RKO (cell line): ENCODE results near the gene HOXA3.
A peak's percentile ranks its signal among the peaks of the same experiment; 100 is the strongest.

Experiments used
- DNase-seq: peaks from one replicate; pipeline ENCODE4 v3.0.0-alpha.2; 2016; ENCODE audit warnings: low spot score

Gene HOXA3

DNA sequence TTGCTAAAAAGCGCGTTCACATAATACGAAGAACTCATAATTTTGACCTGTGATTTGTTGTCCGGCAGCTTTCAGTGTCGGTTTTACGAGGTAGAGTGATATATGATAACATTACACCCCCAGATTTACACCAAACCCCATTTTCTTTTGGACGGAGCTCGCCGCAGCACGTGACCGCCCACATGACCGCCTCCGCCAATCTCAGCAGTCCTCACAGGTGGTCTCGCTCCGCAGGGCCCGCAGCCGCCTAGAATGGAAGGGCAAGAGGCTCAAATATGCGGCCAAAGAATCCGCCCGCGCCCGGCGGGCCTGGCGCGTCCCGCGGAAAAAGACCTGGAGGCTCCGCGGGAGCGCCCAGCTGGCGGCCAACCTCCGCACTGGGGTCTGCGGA, 4.1 kb upstream of the HOXA3 start, which contains the start of gene HOXA7:
Gene HOXA7 (minus strand): TSS at position 168 of the 391 bp plus-strand sequence. CDS start 130 bp downstream, at position 38.
- DNase-seq, result peak; percentile 91

DNA sequence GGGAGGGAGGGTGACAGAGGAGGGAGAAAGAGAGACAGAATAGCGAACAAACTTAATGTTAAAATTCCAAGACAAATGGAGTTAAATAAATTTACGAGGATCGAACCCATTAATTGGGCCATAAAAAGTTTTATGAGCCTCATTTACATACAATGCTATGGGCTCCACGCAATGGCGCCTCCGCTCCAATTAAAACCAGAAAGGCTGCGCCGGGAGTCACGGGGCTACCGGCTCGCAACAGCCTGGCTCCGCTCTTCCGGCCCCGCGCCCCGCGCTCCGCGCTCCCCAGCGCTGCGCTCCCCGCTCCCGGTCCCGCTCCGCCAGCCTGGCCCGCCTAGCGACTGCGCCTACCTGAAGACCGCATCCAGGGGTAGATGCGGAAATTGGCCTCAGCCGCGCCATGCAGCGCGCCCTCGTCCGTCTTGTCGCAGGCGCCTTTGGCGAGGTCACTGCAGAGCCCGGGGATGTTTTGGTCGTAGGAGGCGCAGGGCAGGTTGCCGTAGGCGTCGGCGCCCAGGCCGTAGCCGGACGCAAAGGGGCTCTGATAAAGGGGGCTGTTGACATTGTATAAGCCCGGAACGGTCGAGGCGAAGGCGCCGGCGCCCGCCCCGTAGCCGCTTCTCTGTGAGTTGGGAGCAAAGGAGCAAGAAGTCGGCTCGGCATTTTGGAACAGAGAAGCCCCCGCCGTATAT, 3.6 kb upstream of the HOXA3 start:
- peak; percentile 55 for DNase-seq

DNA sequence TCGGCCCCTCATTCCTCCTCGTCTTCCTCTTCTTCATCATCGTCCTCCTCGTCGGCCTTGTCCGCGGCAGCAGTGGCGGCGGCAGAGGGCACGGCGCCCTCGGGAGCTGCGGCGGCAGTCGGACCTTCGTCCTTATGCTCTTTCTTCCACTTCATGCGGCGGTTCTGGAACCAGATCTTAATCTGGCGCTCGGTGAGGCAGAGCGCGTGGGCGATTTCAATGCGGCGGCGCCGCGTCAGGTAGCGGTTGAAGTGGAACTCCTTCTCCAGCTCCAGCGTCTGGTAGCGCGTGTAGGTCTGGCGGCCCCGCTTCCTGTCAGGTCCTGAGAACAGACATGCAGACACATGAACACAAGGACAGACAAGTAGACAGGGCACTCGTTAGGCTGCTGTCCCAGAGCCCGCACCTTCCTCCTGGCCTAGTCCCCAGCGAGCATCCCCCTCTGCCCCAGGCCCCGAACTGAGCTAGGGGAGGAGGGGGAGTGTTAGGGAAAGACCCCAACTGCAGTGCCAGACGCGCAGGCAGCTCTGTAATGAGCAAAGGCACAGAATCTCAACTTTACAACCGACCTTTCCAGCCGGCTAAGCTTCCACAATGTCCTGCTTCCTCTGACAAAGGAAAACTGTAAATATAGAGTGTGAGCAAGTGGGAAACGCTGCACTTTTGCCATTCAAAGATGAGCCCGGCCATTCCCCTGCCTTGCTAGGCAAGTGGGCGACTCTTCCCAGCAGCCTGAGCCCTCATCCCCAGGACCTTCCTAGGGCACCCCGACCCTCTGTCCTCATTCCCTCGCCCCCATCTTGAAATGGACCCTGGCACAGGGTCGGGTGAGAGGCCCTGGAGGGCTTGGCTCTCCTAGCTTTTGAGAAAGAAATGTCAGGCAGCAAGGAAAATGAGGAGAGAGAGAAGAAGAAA, 2.8 kb upstream of the HOXA3 start:
- DNase-seq, result peak; percentile 73

DNA sequence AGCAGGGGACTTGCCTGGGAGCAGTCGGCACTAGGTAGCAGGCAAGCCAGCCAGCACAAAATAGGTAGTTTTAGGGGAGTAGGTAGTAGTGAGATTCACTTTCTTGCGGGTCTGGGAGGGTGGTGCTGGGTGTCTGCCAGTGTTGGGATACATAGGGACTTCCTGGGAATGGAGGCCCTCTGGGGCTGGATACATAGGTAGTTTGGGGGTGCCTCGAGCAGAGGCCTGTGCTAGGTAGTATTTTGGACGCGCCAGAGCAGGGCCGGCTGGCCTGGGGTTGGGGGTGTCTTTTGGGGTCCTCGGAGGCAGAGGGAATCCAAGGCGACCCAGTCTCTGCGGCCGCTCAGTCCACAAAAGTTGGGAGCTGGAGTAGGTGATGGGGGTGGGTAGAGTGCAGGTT, 2.0 kb upstream of the HOXA3 start:
- DNase-seq, result no peak

DNA sequence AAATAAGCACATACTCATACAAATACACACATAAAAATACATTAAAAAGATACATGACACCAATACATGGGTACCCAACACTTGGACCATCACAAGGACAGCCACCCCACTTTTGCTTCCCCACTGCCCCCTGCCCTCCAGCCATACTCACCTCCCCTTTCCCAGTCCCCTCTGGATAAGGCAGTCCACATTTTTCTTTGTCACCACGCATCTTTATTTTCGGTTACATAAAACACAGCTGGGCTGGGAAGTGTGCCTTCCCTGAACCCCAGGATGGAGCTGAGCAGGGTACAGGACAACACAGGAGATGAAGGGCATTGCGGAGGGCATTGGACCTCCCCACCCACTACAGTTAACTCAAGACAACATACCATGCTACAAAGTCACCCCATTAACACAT, 1.1 kb upstream of the HOXA3 start:
- DNase-seq, result no peak

DNA sequence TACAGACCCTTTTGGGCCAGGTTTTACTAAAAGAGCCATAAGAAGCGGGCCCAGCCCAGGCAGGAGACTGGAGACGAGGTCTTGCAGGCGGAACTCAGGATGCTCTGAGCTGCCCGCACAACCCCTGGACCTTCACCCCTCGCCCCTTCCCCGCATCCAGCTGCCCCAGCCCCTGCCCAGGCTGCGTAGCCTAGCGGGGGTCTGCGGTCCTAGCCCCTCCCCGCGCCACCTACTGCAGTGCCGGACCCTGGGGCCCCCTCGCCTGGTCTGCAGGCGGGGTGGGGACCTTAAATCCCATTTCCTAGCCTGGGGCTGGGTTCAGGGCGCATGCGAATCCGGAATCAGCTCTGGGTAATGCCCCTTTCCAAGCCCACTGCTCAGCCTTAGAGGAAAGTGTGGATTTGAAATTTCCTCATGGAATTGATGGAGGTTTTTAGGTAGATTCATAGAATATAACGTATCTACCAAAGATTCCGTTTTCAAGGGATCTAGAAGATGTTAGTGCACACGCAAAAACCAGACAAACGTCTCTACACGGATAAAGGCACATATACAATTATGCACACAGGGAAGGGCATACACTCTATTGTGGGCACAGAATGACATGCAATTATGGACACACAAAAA, 546 bp upstream of the HOXA3 start:
- DNase-seq, result no peak

DNA sequence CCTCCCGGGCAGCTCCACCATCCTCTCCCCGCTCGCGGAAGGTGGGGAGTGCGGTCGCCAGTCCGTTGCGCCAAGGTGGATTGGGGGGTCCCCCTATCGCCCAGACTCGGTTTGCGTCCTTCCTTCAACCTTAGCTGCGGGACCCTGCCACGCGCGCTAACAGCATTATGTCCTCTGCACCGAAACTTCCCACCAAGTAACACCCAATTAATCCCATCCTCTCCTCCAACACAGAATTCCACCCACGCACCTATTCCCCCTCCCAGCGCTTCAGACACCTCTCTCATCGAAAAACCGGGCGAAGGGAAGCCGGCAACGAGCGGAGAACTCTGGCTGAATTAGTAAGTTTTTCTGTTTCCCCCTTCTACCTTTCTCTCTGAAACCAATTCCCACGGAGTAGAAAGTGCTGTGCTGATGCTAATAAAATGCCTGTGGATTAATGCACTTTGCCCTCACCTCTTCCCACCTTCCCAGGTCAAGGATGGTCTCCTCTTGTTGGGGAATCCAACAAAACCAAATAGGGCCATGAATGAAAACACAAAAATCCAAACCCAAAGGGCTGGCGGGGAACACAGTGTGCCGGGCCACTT, 947 bp downstream of the HOXA3 start:
- DNase-seq, result no peak

DNA sequence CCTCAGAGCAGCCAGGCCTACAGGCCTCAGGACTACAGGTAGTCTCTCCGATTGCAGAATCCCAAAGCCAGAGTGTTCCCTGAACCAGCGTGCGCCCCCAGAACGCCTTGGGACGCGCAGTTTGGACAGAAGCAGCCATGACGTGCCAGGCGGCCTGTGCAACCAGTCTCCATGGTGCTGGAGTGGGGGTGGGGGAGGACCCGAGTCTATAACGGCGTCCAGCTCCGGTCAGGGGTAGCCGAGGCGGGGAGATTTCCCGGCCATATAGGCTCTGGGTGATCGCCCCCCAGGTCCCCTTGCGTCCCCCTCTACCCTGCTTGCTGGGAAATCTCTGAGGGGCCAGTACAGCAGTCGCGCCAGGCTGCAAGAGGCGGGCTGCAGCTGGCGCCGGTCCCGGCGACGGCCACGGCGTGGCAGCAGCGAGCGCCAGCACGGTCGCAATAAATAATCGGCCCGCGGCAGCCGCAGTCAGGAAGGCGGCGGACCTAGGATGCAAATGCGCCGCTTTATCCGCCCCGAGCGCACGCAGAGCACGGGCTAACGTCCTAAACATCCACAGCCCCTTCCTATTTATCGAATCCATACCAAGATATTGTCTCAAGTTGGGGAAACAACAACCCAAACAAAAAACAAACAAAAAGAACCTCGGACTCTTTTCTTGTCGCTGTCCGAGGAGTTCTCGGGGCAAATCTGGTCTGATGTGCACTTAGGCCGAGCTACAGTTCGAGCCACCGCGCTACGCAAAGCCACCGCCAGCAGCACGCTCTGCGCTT, 1.6 kb downstream of the HOXA3 start:
- peak; percentile 89 for DNase-seq

DNA sequence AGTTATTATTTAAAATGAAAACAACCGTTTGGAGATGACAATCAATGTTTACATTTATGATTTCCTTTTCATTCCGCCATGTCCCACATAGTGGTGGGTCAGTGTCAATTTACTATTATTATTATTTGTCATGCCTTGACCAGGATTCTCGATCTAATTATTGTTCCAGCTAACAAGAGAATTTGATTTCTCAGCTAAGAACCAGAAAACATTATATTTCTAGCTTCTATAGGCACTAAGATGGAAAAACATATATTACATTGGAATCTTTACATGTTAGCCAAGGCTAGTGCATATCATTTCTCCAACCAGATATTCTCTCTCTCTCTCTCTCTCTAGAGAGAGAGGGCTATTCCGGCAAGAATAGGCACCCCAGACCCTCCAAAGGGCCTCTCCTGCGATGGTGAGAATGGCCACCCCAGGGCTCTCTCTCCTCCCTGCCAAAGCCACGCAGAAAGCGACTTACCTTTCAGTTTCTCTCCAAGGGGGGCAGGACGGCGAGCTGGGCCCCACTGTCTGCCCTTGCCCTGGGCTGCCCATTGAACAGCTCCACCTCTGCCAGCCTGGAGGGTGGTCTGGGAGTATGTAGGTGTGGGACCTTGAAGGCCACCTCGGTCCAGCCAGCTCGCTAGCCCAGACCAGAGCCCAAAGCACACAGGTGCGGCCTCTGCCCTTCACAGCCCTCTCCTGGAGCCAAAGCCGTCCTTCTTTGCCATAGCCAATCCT, 2.4 kb downstream of the HOXA3 start:
- DNase-seq, result peak; percentile 51

DNA sequence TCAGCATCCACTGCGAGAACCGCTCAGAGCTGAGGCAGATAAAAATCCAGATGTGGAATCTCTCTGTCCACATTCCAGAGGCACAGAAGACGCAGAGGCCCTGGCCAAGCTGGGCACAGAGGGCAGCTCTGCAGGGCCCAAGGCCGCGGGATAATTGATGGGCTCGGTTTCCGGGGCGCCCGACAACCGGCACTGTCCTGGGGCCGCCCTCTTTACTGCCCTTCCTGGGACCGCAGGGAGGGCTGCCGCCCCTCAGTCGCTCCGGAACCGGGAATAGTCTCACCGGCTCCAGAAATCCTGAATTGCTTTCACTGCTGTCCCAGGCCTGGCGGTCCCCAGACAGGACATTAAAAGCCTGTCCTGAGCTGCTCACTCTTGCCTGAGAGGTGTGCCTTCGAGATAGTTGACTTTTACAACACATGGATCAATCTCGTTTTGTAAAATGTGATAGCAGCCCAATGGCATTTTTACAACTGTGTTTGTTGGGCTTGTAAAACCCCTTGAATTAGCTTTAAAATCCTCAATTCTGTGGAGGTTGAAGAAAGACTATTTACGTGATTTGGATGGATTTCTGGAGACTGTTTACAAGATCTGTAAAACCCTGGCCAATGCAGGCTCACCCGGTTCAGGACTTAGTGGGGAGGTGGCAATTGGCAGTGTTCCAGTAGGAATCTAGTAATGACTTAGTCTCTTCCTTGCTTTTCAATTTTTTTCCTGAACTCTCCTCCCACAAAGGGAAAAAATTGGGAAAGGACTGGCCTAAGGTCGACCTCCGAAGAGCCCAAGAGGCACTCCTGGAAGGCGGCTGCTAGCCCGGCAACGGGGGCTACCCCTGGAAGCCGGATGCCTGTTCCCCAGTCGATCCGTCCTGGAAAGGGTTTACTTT, 3.4 kb downstream of the HOXA3 start:
- peak; percentile 73 for DNase-seq

DNA sequence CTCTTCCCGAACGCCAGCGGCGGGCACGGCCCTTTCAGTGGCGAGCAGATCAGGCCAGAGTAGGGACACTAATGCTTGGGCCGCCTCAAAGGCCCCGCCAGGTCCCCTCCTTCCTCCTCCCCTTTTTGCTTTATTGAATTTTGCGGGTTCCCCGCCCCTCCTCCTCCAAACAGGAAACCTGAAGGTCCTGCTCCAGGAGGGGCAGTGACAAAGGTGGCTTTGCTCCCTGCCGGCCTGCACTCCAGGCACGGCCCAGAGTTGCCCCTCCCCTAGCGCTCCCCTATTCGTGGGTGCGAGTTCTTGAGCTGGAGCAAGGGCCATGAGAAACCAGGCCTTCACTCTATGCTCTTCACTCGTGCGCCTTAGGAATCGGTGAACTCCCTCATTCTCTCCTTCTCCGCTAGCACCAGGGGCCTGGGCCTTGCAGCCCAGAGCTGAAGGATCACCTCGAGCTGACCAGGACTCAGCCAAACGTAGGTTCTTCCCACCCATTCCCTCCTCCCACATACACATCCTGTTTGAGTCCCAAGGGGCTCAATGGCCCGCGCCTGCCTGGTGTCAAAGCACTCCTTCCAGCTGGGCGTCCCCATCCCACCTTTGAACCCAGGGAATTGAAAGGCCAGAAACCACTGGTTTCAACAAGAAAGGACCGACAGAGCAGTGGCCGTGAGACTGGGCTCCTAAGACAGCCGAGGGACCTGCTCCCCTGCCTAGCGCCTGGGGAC, 4.2 kb downstream of the HOXA3 start:
- DNase-seq, result no peak

DNA sequence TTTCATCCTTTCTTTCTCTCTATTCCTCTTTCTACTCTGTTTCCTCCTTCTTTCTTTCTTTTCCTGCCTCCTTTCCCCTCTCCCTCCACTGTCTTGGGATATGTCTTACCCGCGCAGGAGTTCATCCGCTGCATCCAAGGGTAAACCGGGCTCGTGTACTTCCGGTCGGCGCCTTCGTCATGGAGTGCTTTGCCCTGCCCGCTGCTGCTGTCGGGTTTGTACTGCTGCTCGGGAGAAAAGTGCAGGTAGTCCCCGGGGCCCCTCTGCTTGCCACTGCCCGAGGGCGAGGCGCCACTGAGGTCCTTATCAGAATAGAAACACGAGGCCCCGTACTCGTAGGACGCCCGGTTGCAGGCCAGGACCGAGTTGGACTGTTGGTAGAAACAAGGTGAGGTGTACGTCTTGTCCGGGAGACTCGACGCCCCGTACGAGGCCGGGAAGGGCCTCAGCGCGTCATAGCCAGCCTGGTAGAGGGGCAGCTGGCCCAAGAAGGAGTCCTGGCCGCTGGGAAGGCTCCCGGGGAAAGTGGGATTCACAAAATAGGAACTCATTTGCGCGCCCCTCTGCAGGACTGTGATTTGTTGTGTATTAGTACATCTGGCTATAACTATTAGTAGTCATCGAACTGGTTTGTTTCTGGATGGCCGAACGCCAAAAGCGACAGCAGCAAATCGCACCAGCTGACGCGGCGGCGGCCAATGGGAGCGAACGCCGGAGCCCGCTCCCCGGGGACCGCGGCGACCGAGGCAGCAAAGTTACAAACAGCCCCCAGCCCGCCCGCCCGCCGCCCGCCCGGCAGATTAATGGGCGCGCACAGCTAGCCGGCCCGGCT, 5.0 kb downstream of the HOXA3 start, which contains the start of gene HOXA6:
Gene HOXA6 (minus strand): TSS at position 576 of the 832 bp plus-strand sequence. CDS start 25 bp downstream, at position 551.
- DNase-seq, result no peak

DNA sequence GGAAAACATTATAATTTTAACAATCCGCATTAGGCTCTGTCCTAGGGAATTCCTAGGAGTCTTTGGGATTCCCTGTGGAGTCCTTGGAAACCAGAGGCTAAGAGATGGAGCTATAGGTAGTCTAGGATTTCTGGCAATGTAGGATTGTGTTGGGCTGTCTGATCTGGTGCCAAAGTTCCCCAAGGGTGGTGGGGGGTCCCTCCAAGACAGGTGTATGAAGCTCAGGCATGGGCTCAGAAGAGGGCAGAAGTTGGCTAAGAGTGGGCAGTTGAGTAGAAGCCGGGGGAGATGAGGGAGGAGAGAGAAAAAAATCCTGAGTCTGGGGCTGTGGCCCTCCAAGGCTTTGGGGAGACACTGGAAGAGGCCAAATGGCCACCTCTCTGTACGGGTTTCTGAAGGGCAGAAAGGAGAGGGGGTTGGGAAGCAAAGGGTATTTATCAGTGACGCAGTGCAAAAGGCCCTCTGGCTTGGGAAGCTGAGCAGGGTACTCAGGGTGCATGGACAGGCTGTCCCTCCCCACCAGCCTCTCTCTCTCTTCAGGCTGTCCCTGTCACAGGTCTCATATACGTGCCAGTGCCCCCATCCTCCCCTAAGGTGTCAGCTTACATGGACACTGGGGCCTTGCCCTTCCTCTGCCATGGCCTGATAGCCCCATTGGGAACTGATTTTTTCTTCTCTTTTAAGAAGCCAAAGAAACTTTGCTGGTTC, 5.7 kb downstream of the HOXA3 start:
- no peak for DNase-seq

DNA sequence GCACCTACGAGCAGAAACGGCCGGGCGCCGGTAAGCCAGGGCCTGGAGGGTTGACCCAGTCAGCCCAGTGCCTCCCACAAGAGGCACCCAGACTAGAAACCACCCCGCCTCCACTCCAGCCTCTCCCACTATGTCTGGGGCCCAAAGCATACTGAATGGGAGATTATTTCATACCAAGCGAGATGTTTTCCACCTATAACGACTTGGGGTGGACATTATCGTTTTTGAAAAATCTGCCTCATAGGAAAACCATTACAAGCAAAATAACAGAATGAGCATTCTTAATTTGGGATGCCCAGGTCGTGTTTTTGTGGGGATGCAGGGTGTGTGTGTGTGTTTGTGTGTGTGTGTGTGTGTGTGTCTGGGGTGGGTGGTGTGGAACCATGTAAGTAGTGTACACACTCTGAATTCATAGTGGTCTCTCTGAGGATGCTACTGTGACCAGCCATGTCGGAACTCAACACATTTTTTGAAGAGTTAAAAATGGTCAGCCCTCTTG, 6.4 kb downstream of the HOXA3 start:
- no peak for DNase-seq

DNA sequence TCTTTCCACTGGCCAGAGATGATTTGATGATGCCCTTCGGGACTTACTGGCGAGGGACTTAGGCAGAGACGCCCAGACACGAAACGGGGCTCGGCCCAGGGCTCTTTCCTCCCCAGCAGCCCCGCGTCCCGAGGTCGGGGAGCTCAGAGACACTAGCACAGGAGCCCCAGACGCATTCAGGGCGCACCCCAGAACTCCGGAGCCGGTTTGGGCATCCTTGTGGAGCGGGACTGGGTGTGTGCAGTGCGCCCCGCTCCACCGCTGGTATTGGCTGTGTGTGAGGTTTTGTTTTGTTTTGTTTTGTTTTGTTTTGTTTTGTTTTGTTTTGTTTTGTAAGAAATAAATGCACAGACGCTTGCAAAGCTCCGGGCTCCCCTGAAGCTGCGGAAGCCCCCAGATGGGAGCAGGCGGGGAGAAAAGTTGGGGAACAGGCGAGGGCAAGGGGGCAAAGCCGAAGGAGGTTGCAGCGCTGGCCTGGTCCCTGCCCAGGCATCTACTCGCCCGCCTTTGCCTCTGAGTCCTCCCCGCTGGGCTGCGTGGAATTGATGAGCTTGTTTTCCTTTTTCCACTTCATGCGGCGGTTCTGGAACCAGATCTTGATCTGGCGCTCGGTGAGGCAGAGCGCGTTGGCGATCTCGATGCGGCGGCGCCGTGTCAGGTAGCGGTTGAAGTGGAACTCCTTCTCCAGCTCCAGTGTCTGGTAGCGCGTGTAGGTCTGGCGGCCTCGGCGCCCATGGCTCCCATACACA, 7.0 kb downstream of the HOXA3 start:
- DNase-seq, result no peak

DNA sequence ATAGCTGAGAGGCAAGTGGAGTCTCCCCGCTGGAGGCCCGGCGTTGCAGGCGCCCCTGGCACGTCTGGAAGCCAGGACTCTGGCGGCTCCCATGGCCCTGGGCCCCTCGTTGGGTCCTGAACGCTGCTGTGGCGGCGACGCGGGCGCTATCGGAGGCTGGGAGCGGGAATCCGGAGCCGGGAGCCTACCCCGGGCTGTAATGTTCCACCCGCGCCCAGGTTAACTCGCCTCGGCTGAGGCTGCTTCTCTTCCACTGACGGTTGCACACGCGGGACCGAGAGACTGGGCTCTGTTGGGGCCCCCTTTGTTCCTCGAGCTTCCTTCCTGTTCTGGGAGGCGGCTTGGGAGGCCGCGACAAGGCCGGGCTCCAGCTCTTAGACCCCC, 7.6 kb downstream of the HOXA3 start:
- no peak for DNase-seq
